ENCODE data around the gene PAQR9.
"Not testable (repeated sequence)": the region's sequence is repeated elsewhere in the genome, so short reads cannot be mapped to it uniquely, and the experiment has no call there.

The PAQR9 gene, protein sequence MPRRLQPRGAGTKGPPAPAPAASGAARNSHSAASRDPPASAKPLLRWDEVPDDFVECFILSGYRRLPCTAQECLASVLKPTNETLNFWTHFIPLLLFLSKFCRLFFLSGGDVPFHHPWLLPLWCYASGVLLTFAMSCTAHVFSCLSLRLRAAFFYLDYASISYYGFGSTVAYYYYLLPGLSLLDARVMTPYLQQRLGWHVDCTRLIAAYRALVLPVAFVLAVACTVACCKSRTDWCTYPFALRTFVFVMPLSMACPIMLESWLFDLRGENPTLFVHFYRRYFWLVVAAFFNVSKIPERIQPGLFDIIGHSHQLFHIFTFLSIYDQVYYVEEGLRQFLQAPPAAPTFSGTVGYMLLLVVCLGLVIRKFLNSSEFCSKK

GRCh38 chr3:142963516-142964448 is at the start of gene PAQR9:
Gene PAQR9, minus strand, starts transcription at chr3:142963674. Its CDS starts 338 bp downstream, at chr3:142963336.
- no peak for DNase-seq

GRCh38 chr3:143011705-143012104 is 48.2 kb upstream of the PAQR9 start:
- DNase-seq: no peak

GRCh38 chr3:143010024-143010423 is 46.5 kb upstream of the PAQR9 start:
- no peak for DNase-seq

DNA sequence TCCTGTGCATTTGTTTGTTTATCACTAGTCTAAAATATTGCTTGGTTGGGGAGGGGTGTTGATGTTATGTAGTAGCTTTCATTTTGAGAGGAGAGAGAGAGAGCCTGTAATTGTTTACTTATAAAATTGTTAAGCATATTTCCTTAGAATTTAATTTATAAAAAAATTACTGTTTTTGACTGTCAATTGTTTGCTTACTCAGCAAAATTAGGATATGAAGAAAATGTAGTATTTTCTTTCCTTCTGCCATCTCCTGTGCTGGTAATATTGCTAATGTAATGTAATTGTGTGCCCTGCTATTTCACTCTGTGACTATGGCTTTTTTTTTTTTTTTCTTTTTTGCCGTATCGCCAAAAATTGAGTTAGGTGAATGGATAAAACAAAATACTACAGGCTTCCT is 41.3 kb upstream of the PAQR9 start:
- no peak for DNase-seq

DNA sequence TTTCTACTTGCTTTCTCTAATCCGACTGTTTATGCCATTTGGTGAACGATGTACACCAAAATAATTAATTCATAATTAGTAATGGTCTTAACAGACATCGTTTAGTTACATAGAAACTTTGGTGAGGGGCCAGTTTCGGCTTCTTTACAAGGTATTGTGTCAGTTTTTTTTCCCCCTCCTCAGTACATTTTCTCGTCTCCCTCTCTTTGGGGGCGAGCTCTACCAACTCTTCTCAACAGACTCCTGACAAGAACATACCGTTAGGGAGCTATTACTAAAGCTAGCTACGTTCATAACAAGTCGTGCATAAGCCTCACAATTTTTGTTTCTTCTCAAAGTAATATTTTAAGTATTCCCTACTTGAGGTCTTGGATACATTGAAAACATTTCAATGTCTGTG is 39.3 kb upstream of the PAQR9 start:
- DNase-seq: no peak

GRCh38 chr3:143002083-143002712 is 38.7 kb upstream of the PAQR9 start:
- no peak for DNase-seq

- DNase-seq: peak; percentile 98
Observed at GRCh38 chr3:143001369-143002082, 38.1 kb upstream of the PAQR9 start, which contains the start of gene U2SURP. Gene U2SURP, plus strand, starts transcription at chr3:143001570. Its CDS starts 59 bp downstream, at chr3:143001629.

DNA sequence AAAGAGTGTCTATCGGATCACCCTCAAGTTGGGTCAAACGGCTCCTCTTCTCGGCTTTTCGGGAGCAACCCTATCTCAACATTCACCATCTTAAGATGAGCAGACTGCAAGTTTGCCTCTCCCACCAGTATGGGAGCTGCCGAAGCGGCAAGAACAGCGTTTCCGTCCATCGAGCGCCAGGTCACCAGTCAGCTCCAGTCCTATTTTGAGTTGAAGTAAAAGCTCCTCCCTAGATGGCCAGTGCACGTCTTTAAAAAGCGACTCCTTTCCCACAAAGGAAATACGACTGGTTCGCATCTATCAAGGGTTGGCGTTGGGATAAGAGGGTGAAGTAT is 37.5 kb upstream of the PAQR9 start:
- DNase-seq: no peak

- DNase-seq: peak; percentile 38
Observed at GRCh38 chr3:143000528-143000927, 37.1 kb upstream of the PAQR9 start.

DNA sequence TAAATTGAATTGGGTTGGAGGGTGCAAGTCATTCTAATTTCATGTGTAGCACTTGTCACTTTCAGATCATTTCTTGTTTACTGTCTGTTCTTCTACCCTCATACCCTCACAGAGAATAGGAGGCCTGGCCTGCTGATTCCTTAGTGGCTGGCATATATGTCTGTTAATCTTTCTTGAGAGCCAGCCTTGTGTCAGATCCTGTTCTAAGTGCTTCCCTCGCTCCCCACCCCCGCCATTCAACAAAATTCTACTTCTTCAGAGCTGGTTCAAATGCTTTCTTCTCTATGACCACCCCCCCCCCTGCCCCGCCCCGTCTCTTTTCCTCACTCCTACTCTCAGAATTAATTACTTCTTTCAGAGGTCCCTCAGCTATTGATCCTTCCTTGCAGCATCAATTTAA is 36.4 kb upstream of the PAQR9 start:
- DNase-seq: peak; percentile 19

DNA sequence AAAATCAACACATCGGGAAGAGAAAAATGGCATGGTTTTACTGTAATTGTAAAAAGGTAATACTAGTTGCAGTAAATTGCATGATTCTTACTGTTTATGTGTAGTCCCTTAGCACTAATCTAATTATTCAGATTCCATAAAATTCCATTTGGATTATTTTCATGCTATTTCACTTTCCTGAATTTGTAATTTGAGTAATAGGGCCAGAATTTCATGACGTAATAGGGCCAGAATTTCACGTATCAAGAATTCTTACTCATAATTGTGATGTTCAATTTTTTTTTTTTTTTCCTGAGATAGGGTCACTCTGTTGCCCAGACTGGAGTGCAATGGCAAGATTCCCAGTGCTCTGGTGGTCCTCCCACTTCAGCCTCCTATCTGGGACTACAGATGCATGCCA is 35.0 kb upstream of the PAQR9 start:
- DNase-seq: peak; percentile 66

GRCh38 chr3:142997330-142997729 is 33.9 kb upstream of the PAQR9 start:
- DNase-seq: no peak

GRCh38 chr3:142993958-142994442 is 30.5 kb upstream of the PAQR9 start:
- peak; percentile 62 for DNase-seq

DNA sequence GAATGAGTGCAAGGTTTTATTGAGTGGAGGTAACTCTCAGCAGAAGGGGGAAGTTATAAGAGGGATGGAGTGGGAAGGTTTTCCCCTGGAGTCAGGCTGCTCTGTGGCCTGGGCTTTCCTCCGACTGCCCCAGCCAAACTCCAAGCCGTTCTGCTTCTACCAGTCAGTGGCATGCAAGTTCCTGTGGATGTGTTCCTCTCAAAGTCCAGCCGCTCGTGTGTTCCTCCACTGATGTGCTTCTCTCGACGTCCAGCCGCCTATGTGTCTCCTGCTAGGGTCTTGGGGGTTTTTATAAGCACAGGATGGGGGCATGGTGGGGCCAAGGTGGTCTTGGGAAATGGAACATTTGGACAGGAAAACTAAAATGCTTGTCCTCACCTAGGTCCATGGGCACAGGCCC is 28.8 kb upstream of the PAQR9 start:
- no peak for DNase-seq

DNA sequence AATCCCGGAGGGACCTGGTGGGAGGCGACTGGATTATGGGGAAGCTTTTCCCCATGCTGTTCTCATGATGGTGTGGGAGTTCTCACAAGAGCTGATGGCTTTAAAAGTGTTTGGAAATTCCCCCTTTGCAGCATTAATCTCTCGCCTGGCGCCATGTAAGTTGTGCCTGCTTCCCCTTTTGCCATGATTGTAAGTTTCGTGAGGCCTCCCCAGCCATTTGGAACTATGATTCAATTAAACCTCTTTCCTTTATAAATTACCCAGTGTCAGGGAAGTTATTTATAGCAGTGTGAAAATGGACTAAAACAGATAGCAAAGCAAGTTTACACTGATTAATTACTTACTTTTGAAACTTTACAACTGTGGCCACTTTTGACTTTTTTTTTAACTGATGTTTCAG is 27.2 kb upstream of the PAQR9 start:
- DNase-seq: no peak

DNA sequence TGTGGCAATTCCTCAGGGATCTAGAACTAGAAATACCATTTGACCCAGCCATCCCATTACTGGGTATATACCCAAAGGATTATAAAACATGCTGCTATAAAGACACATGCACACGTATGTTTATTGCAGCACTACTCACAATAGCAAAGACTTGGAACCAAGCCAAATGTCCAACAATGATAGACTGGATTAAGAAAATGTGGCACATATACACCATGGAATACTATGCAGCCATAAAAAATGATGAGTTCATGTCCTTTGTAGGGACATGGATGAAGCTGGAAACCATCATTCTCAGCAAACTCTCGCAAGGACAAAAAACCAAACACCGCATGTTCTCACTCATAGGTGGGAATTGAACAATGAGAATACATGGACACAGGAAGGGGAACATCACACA is 25.4 kb upstream of the PAQR9 start:
- DNase-seq: not testable (repeated sequence)

DNA sequence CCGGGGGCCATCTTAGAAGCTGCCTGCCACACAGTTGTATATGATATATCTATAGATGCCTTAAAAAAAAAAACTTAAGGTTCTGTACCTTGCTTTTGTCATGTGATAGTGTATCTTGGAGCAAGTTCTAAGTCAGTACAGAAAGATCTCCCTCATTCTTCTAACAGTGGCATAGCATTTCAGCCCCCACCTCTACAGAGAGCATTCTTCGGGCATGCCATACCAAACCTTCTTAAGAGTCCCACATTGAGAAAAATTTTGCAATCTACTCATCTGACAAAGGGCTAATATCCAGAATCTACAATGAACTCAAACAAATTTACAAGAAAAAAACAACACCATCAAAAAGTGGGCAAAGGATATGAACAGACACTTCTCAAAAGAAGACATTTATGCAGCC is 24.7 kb upstream of the PAQR9 start:
- not testable (repeated sequence) for DNase-seq

DNA sequence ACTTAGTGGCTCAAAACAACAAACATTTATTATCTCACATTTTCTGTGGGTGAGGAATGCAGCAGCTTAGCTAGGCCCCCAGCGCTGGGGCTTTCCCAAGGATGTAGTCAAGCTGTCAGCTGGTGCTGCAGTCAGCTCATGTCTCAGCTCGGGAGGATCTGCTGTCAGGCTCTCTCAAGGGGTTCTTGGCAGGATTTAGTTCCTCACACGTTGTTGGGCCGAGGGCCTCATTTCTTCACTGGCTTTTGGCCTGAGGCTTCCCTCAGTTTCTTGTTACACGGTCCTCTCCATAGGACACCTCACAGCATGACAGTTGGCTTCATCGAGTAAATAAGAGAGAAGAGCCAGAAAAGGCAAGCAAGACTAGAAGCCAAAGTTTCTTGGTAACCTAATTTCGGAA is 24.2 kb upstream of the PAQR9 start:
- no peak for DNase-seq

DNA sequence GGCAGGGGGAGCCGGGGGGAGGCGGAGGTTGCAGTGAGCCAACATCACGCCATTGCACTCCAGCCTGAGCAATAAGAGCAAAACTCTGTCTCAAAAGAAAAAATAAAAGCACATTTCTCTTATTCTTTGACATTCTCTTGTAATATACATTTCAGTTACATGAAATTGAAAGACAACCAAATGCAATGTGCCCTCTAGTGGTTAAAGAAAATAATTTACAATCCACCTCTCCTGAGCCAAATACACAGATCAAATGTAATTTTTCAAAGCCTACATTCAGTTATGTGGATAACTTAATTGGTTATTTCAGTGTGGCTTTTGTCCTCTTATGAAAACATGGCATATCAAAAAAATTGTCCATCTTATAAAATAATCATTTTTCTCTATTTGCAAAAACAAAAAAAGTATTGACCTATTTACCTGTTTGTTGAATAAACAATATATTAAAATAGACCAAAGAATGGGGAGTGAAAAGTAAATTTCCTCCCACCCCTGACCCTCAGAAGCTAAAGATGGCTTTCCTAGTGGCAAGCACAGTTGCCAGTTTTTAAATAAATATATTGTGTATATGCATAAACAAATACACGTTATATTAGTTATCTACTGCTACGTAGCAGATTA is 23.7 kb upstream of the PAQR9 start:
- peak; percentile 39 for DNase-seq

- DNase-seq: no peak
Observed at GRCh38 chr3:142984255-142984654, 20.8 kb upstream of the PAQR9 start.

DNA sequence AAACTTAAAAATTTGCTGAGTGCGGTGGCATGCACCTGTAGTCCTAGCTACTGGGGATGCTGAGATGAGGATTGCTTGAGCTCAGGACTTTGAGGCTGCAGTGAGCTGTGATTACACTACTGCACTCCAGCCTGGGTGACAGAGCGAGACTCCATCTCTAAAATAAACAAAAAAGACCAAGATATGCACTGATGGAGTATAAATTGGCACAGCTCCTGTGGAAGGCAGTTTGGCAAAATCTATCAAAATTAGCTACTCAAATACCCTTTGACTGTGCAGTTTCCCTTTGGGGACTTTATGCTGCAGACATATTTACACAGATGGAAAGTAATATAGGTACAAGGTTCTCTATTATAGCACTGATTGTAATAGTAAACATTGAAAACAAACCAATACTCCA is 19.8 kb upstream of the PAQR9 start:
- no peak for DNase-seq

All from fibroblast of skin of right quadriceps (primary cell).